HTR-8/SVneo (cell line): ENCODE results near the gene MAD1L1.
"Not testable (repeated sequence)": the region's sequence is repeated elsewhere in the genome, so short reads cannot be mapped to it uniquely, and the experiment has no call there.

ENCODE experiments used
- DNase-seq: peaks from one replicate; pipeline ENCODE4 v3.0.0; 2011; ENCODE audit warnings: low spot score, mixed read lengths; ENCODE audit not compliant: insufficient read length
- FAIRE-seq: peaks from 2 replicates; lab custom pipeline; 2011; peaks lifted over from hg19 to GRCh38; lab: Jason Lieb, UNC

The MAD1L1 gene

GRCh38 chr7:1860881-1861798 is 371.6 kb downstream of the MAD1L1 start:
- not testable (repeated sequence) for FAIRE-seq, DNase-seq

GRCh38 chr7:1859266-1860035 is 373.3 kb downstream of the MAD1L1 start:
- DNase-seq (no peak), FAIRE-seq (no peak)

GRCh38 chr7:1858435-1859265 is 374.1 kb downstream of the MAD1L1 start:
- DNase-seq (no peak), FAIRE-seq (no peak)

- DNase-seq = no peak
- no peak for FAIRE-seq
Measured at GRCh38 chr7:1857487-1858421, 375.0 kb downstream of the MAD1L1 start.

- no peak for DNase-seq
- no peak for FAIRE-seq
Measured at GRCh38 chr7:1856888-1857441, 375.8 kb downstream of the MAD1L1 start.

- DNase-seq = no peak
- no peak for FAIRE-seq
Measured at GRCh38 chr7:1856161-1856887, 376.4 kb downstream of the MAD1L1 start.

GRCh38 chr7:1855725-1856160 is 377.0 kb downstream of the MAD1L1 start:
- no peak for FAIRE-seq
- DNase-seq = no peak

- DNase-seq (no peak), FAIRE-seq (no peak)
Measured at GRCh38 chr7:1854866-1855724, 377.6 kb downstream of the MAD1L1 start.

GRCh38 chr7:1853986-1854865 is 378.5 kb downstream of the MAD1L1 start:
- DNase-seq = no peak
- no peak for FAIRE-seq

- no peak for FAIRE-seq
Measured at GRCh38 chr7:1853431-1853985, 379.2 kb downstream of the MAD1L1 start.

GRCh38 chr7:1852517-1853430 is 380.0 kb downstream of the MAD1L1 start:
- no peak for DNase-seq
- FAIRE-seq = no peak

More at GRCh38 chr7:1853431-1853985, 379.2 kb downstream of the MAD1L1 start:
- no peak for DNase-seq

GRCh38 chr7:1851721-1852516 is 380.8 kb downstream of the MAD1L1 start:
- FAIRE-seq = no peak
- no peak for DNase-seq

- no peak for FAIRE-seq
- no peak for DNase-seq
Measured at GRCh38 chr7:1850976-1851571, 381.7 kb downstream of the MAD1L1 start.
